GM21423 (cell line): ENCODE data around the gene CXorf58.
A peak's percentile ranks its signal among the peaks of the same experiment; 100 is the strongest.
"Not testable (repeated sequence)": the region's sequence is repeated elsewhere in the genome, so short reads cannot be mapped to it uniquely, and the experiment has no call there.

ENCODE experiments used
- ATAC-seq: cut with Tn5 transposase; IDR thresholded peaks from one replicate; pipeline ENCODE4 v1.9.1; 2021; ENCODE audit warnings: mild to moderate bottlenecking, moderate library complexity; ENCODE audit not compliant: unreplicated experiment

Gene CXorf58

DNA sequence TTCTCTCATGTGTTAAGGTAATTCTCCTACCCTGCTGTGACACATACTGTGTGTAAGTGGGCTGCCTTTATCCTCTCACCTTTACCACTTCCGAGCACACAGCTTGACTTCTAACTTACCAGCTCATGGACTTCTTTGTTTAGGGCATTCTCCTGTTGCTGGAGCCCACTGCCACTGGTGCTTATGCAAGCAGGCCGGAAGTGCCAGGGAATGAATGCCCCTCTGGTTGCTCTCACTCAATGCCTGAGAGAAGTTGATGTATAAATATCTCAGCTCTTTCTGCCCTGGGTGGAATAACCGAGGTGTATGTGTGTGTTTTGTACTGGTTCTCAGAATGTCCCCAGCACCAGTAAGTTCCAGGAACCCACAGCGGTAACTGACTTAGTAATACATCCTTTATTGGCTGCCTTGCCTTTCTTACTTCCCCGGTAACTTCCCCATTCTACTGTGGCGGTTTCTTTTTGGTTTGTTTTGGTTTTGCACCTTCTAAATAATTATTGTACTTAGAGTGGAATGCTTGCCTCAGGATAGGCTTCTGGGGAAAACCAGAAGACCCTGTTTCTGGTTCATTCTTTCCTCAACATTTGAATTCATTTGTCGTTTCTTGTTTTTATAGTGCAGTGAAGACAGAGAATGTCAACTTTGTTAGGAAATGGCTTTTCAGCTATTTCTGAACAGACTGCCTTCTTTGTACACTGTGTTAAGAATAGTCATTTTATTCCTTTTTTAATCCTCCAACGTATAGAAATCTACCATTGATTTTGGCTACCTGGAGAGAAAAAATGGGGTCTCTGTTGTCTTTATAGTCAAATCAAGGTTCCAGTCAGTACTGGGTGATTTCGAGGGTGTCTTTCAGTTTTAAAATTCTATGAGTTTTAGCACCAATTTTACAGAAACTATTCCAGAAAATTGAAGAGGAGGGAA lies 45.4 kb downstream of the CXorf58 start:
- peak; percentile 96 for ATAC-seq

DNA sequence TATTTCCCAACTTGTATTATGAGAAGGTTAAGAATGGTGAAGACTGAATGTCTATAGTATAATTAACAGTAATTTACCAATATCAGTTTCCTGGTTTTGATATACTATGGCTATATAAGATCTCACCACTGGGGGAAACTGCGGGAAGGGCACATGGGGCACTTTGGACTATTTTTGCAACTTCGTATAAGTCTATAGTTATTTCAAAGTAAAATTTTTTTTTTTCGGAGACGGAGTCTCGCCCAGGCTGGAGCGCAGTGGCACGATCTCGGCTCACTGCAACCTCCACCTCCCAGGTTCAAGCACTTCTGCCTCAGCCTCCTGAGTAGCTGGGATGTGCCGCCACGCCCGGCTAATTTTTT lies 46.1 kb downstream of the CXorf58 start:
- ATAC-seq = no peak

DNA sequence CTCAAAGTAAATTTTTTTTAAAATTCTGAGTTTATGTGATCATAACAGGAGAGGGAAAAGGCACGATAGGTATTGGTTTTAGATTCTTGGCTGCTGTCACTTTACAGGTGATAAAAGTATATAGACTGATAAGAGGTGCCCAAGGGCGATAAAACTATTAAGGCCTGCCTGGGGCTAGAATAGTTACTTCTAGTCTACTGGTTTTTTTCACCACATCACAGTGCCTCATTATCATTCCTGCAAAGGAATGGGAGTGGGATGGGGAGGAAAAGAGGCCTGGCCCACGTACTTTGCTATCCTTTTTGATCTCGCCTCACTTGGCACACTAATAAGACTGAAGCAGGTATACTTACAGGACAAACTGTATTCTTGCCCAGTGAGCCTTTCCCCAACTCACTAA lies 46.6 kb downstream of the CXorf58 start:
- no peak for ATAC-seq

DNA sequence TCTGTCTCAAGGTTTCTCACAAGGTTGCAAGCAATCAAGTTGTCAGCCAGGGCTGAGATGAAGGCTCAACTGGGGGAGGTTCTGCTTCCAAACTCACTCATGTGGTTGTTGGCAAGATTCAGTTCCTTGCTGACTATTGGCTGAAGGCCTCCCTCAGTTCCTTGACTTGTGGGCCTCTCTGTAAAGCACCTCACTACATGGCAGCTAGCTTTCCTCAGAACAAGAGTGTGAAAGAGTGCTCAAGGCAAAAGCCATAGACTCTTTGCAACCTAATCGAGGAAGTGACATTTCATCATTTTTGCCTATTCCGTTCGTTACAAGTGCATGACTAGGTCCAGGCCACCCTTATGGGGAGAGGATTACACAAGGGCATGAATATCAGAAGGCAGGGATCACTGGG lies 52.0 kb downstream of the CXorf58 start:
- no peak for ATAC-seq

DNA sequence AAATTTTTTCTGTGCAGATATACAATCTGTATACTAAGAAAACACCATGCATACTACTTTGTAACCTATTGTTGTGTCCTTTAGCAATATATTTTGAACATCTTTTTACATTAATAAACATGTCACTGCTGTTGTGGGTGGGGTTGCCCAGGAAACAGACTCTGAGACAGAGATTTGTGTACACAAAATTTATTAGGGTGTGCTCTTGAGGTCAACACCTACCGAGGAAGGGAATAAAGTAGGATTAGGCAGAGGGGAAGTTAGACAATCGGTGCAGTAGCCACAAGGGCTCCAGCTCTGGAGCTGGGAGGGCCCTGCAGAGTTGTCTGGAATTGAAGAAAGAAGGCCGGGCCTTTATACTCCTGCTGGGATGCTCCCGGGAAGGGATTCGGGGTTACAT lies 56.4 kb downstream of the CXorf58 start:
- no peak for ATAC-seq

DNA sequence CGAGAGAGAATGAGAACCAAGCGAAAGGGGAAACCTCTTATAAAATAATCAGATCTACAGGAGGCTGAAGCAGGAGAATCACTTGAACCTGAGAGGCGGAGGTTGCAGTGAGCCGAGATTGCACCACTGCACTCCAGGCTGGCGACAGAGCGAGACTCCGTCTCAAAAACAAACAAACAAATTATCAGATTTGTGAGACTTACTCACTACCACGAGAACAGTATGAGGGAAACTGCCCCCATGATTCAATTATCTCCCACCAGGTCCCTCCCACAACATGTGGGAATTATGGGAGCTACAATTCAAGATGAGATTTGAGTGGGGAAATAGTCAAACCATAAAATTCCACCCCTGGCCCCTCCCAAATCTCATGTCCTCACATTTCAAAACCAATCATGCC lies 57.8 kb downstream of the CXorf58 start:
- not testable (repeated sequence) for ATAC-seq

DNA sequence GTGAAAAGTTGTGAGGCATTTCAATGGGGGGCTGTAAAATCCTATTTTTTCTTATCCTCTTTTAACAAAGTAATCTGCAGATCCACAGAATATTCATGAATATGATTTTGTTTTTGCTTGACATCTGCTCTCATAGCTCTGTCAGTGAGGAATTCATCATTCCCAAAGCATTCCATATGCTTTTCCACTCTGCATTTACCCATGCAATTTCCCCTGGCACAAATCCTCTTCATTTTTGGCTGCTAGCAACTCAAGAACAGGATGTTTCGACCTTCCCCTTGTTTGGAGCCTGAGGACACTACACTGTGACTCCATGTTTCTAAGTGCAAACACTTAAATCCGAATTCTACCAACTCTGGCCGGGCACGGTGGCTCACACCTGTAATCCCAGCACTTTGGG lies 70.7 kb downstream of the CXorf58 start:
- no peak for ATAC-seq

DNA sequence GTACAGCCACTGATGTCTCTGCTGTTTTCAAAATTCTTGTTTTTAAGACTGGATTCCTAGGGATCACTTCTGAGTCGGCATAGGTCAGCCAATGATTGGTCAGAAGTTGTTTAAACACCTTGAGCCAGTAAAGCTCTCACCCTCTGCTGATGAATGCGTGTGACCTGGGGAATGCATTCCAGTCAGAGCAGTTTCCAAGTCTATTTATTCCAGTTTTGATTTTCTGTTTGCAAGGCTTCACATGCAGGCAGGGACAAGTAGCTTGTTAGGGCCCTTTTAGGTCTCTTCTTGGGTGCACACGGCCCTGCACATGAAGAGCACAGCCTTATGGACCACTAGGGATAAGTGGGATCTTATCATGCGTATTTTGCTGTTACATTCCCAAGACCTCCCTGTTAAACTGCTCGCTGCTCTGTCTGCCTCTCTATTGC lies 72.2 kb downstream of the CXorf58 start:
- no peak for ATAC-seq

DNA sequence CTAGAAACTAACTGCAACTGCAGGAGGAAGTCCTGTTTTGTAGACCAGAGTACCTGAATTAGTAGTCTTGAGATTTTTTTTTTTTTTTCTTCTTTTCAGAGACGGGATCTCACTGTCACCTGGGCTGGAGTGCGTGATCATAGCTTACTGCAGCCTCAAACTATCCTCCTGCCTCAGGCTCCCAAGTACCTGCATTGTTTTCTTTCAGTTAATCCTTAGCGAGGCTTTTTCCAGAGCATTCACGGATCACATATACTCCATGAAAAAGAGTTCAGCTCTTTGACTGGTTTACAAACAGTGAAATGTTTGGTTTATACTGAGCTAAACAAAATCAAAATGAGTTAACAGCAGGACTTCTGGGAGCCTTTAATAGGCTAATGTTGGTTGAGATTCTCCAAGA lies 73.4 kb downstream of the CXorf58 start:
- no peak for ATAC-seq

DNA sequence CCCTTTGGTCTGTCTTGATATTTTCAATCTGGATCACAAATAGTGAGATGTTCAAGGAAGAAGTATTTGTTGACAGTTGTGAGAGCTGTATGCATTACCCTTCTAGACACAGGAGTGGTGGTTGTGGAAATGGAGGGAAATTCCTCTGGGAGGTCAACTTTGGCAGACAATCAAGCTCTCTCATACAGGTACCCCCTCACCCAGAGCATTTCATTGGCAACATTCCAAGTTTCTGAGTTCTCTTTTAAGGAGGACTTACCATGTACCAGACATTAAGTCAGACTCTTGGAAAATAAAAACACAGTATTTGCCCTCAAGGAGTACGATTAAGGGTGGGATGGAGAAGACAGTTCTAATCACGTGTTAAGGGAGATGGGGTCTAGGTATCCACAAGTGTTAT lies 73.9 kb downstream of the CXorf58 start:
- ATAC-seq = no peak

DNA sequence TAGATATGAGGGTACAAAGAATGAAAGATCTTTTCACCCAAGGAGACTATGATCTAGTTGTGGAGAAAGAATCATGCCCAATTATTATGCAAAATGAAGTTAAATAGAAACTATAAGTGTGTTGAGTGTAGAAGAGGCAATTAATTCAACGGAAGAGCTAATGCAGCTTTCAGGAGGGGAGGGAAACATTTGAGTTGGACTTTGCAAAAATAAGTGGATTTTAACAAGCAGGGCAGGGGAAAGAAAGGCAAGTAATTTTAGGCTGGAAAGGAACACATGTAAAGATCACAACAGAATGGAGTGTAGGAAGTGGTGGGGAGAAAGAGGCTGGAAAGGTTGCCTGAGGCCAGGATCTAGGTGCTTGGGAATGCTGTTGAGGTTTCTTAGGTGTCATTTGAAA lies 75.1 kb downstream of the CXorf58 start:
- no peak for ATAC-seq
